ENCODE measurements around the gene SEMG2.

DNA sequence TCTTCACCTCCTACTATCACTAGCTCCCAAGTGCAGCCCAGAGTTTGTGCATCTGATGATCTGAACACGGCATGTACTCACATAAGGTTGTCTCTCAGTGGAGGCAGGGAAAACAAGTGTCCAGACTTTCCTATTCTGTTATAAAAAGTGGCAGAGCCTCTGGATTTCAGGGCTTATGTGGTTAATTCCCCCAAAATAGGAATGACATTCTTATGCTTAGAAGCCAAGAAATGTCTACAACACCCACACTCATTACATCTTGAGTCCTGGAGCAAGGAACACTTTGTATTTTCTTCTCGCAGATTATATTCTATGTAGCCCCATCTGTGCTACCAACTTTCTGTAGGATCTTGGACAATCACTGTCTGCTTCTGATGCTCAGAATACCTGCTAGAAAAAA lies 27.8 kb upstream of the SEMG2 start:
- TF ChIP-seq POLR2AphosphoS5 (IDR thresholded peaks at IDR 0.05) (no peak), EP300 (IDR thresholded peaks at IDR 0.05) (no peak)
- TF ChIP-seq, protein P1, sequence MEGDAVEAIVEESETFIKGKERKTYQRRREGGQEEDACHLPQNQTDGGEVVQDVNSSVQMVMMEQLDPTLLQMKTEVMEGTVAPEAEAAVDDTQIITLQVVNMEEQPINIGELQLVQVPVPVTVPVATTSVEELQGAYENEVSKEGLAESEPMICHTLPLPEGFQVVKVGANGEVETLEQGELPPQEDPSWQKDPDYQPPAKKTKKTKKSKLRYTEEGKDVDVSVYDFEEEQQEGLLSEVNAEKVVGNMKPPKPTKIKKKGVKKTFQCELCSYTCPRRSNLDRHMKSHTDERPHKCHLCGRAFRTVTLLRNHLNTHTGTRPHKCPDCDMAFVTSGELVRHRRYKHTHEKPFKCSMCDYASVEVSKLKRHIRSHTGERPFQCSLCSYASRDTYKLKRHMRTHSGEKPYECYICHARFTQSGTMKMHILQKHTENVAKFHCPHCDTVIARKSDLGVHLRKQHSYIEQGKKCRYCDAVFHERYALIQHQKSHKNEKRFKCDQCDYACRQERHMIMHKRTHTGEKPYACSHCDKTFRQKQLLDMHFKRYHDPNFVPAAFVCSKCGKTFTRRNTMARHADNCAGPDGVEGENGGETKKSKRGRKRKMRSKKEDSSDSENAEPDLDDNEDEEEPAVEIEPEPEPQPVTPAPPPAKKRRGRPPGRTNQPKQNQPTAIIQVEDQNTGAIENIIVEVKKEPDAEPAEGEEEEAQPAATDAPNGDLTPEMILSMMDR (IDR thresholded peaks at IDR 0.05) = no peak

Data from upper lobe of left lung (tissue), 4 donors.